Measurements from ENCODE around the gene APOBEC3H. TPM values are rescaled to one million over a fixed set of nuclear protein-coding genes. Genes with fewer than 3 reads are reported as not detected.

The APOBEC3H gene
- total and polyA plus RNA-seq, 2 donors (not counting 3 experiments of a cell fraction or from before 2014, with no cell fraction given): not detected

DNA sequence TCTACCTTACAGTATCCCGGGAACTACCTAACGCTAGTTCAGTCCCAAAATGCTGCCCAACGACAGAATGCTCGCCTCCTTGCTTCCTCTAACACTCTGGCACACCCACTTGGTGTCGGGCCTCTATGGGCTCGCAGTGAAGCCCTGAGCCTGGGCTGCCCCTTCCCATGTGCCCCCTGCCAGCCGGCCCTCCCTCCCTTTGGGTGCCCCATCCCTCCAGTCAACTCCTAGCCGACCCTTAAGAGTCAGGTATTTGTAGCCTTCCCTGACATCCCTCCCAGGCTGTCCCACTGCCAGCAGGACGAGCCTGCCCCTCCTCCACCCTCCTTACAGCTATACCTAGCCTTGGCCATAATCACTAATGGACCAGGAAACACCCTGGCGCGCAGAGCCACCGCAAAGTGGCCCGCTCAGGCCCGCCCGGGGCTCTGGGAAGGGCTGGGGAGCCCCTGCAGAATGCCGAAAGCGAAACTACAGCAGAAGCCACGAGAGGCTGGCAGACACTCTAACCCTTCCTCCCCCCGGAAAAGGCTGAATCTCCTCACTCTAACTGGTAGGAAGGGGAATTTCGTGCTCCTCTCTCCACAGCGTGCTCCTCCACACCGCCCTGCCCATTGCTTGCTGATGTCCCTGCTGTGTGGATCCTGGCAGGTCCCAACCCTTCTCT, 47.2 kb downstream of the APOBEC3H start:
- DNase-seq (ENCODE audit: low read depth, low spot score): no peak
- Histone ChIP-seq H3K27me3 (ENCODE audit: control insufficient read depth in 2 of 2, insufficient read depth in 2 of 2, low read length in 2 of 2) (no peaks in the 10 kb centered on the region), H3K4me3 (replicated peaks in 1 of 3; ENCODE audit: insufficient read depth in 1 of 3, low read depth in 1 of 3, low read length in 3 of 3) (peak overlapping the region; percentile 75 to 83 (median 78)), H3K79me2 (ENCODE audit: control insufficient read depth, insufficient read depth, low read length) (no peaks in the 10 kb centered on the region), H3K9me3 (replicated peaks; ENCODE audit: control insufficient read depth, insufficient read depth, low read length) (no peaks in the 10 kb centered on the region), H4K20me1 (replicated peaks; ENCODE audit: control insufficient read depth, extremely low read depth, insufficient read depth, low read length) (no peaks in the 10 kb centered on the region), H3K4me1 (ENCODE audit: control insufficient read depth, extremely low read depth, insufficient read depth, low read length) (peaks cover 11% of the 10 kb centered on the region), H3K36me3 (ENCODE audit: control insufficient read depth in 2 of 2, extremely low read depth in 1 of 2, insufficient read depth in 2 of 2, low read length in 2 of 2) (no peaks in the 10 kb centered on the region), H3K4me2 (ENCODE audit: insufficient read depth, low read length) (peak overlapping the region; percentile 89), H3K9ac (replicated peaks; ENCODE audit: extremely low read depth, insufficient read depth, low read length) (no peak overlapping the region), H3K27ac (ENCODE audit: insufficient read depth, low read depth, low read length) (no peak overlapping the region), H3K9me1 (replicated peaks; ENCODE audit: control insufficient read depth, extremely low read depth, insufficient read depth, low read length) (no peaks in the 10 kb centered on the region), H2AFZ (ENCODE audit: low read depth, low read length) (peak overlapping the region; percentile 97)
- dilution Hi-C loops (cut with MboI; ENCODE audit: extremely low pct_ligation_motif_present, low sequenced_read_pairs): no loop called here
- TF ChIP-seq MAX (IDR thresholded peaks at IDR 0.05; ENCODE audit: insufficient read depth, insufficient read length) (no peak), JUN (IDR thresholded peaks at IDR 0.05; ENCODE audit: borderline replicate concordance, insufficient read depth, insufficient read length, low read depth) (no peak), POLR2A (IDR thresholded peaks at IDR 0.05; ENCODE audit: low read depth, low read length) (no peak), MYC (IDR thresholded peaks at IDR 0.05; ENCODE audit: low read depth, low read length) (no peak), POLR2AphosphoS5 (IDR thresholded peaks at IDR 0.05; ENCODE audit: insufficient read depth, low read depth, low read length) (no peak), CTCF (IDR thresholded peaks at IDR 0.05; ENCODE audit: extremely low read depth in 1 of 2, insufficient read depth in 1 of 2, low read depth in 1 of 2, low read length in 2 of 2) (no peak), FOS (IDR thresholded peaks at IDR 0.05; ENCODE audit: borderline replicate concordance, insufficient read depth, low read length) (no peak), EZH2 (IDR thresholded peaks at IDR 0.05; ENCODE audit: borderline replicate concordance, low read depth, low read length, severe bottlenecking) (no peak), GATA2 (IDR thresholded peaks at IDR 0.05; ENCODE audit: insufficient read depth, insufficient read length, low read depth, low read length) (no peak)
- intact Hi-C loops (cut with micrococcal nuclease): no loop called here
- FAIRE-seq: no peak
- ChIA-PET CTCF (interaction anchor here (1.2 to 1.5 kb wide), 2 partner anchors 167 to 172 kb away, joined by 3 to 4 read pairs; no protein-coding TSS in a partner anchor), POLR2A (interaction anchor here (1.0 kb wide), 1 partner anchor 175 kb away, joined by 4 read pairs; the partner anchor contains the start of gene RPL3)
- no TSS peak for BruUV-seq (replicated peaks)
